ENCODE data around the gene SCN4B.

DNA sequence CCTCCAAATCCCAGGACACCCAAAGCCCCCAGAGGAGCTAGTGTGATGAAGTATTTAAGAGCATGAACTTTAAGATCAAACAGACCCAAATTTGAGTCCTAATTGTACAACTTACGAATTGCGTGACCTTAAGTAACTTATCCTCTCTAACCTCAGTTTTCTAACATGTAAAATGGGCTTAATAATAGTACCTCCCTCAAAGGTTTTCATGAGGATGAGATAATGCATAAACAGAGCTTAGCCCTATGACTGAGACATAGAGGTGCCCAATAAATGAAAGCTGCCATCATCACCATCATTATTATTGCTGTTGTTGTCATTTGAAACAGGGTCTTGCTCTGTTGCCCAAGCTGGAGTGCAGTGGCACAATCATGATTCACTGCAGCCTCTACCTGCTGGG is 14.6 kb upstream of the SCN4B start:
- no peak for TF ChIP-seq PPARA (CRISPR knock-in tag; IDR thresholded peaks at IDR 0.05; ENCODE audit: borderline replicate concordance)
- no peak for TF ChIP-seq ISL1 (CRISPR knock-in tag; IDR thresholded peaks at IDR 0.05)

Data from SK-N-SH treated with all-trans-retinoic acid at 6 μM for 48 hours (cell line).